T-cell (primary cell): ENCODE measurements around the gene TCERG1L. TPM values are rescaled to one million over a fixed set of nuclear protein-coding genes. Genes with fewer than 3 reads are reported as not detected.

ENCODE experiments used
- ATAC-seq, 4 experiments: fragments of 200-7000 bp in 3 of 4; fragments of 150-1000 bp in 1 of 4; cut with Tn5 transposase; replicated peaks in 1 of 4; 1 replicate in 3 of 4; 2 replicates in 1 of 4; pipeline ENCODE4 v1.10.0; 2021; ENCODE audit warnings: moderate library complexity in 3 of 4, mild to moderate bottlenecking in 2 of 4, moderate number of reproducible peaks in 1 of 4
- CTCF ChIA-PET, 2 donors: fragments of 300-600 bp; sonication (Branson Sonifier 250); formaldehyde crosslinking; loops; one replicate each; lab custom pipeline; 2022; ENCODE audit warnings: antibody characterized with exemption in 2 of 2; lab: Charles Lee
- POLR2A ChIA-PET, 2 donors: fragments of 300-600 bp; sonication (Branson Sonifier 250); formaldehyde crosslinking; loops; one replicate each; lab custom pipeline; 2022; ENCODE audit warnings: antibody characterized with exemption in 2 of 2; lab: Charles Lee
- DNase-seq, 35 experiments: peaks; one replicate each; pipeline versions ENCODE4 v3.0.0 to v3.0.0-alpha.2; 2013 to 2023
- H3K27ac ChIP-seq: one replicate; pipeline ENCODE4 v1.5.1; 2013; ENCODE audit warnings: low read length
- H3K27me3 ChIP-seq, 2 experiments: replicated peaks in 1 of 2; 1 replicate in 1 of 2; 2 replicates in 1 of 2; pipeline versions ENCODE4 v1.6.1 to v1.7.0; 2013; ENCODE audit warnings: low read length in 1 of 2, mixed read lengths in 1 of 2; ENCODE audit not compliant: control insufficient read depth in 2 of 2, insufficient read depth in 2 of 2; ENCODE audit errors: extremely low read depth in 1 of 2
- H3K36me3 ChIP-seq, 2 donors: 1 replicate in 1 of 2; 2 replicates in 1 of 2; pipeline versions ENCODE4 v1.6.1 to v1.7.0; 2013; ENCODE audit warnings: low read length in 1 of 2; ENCODE audit not compliant: control insufficient read depth in 2 of 2, insufficient read depth in 1 of 2; ENCODE audit errors: extremely low read depth in 1 of 2
- H3K4me1 ChIP-seq, 2 experiments: 1 replicate in 1 of 2; 2 replicates in 1 of 2; pipeline versions ENCODE4 v1.6.1 to v1.7.0; 2013; ENCODE audit warnings: low read length in 2 of 2, mixed read lengths in 1 of 2; ENCODE audit not compliant: insufficient read depth in 2 of 2, control insufficient read depth in 1 of 2; ENCODE audit errors: extremely low read depth in 1 of 2
- H3K4me3 ChIP-seq, 2 donors: 1 replicate in 1 of 2; 2 replicates in 1 of 2; pipeline versions ENCODE4 v1.5.1 to v1.7.0; 2013; ENCODE audit warnings: mild to moderate bottlenecking in 2 of 2, low read length in 1 of 2, moderate library complexity in 1 of 2; ENCODE audit not compliant: control insufficient read depth in 1 of 2; ENCODE audit errors: extremely low read depth in 1 of 2
- H3K9me3 ChIP-seq: 2 replicates; pipeline ENCODE4 v1.7.0; 2013
- H3K27ac Mint-ChIP-seq, 2 donors: one replicate each; pipeline ENCODE4 v1.8.0; 2020 to 2021; ENCODE audit warnings: mild to moderate bottlenecking in 2 of 2, mixed read lengths in 2 of 2
- H3K27me3 Mint-ChIP-seq, 2 donors: one replicate each; pipeline ENCODE4 v1.8.0; 2021 to 2022; ENCODE audit warnings: mixed read lengths in 2 of 2
- H3K36me3 Mint-ChIP-seq: one replicate; pipeline ENCODE4 v1.8.0; 2021; ENCODE audit warnings: mixed read lengths
- H3K4me1 Mint-ChIP-seq, 3 donors: one replicate each; pipeline ENCODE4 v1.8.0; 2020 to 2022; ENCODE audit warnings: mixed read lengths in 3 of 3, mild to moderate bottlenecking in 1 of 3
- H3K4me3 Mint-ChIP-seq, 3 donors: one replicate each; pipeline ENCODE4 v1.8.0; 2020 to 2022; ENCODE audit warnings: mild to moderate bottlenecking in 3 of 3, mixed read lengths in 3 of 3, moderate library complexity in 3 of 3
- H3K9me3 Mint-ChIP-seq, 3 donors: one replicate each; pipeline ENCODE4 v1.8.0; 2020 to 2022; ENCODE audit warnings: mixed read lengths in 3 of 3
- WGBS: methylation state at CpG from one replicate; pipeline ENCODE4 v1.1.5; 2013; ENCODE audit warnings: missing lambda C conversion rate; ENCODE audit not compliant: insufficient coverage; 5-methylcytosine and 5-hydroxymethylcytosine counted together
- total RNA-seq, 35 experiments: library from RNA in 6 of 35; stranded (reverse) in 6 of 35; fragments of 120-200 nt in 1 of 35; gene quantifications; one replicate each; pipeline versions ENCODE4 v1.2.1 to v1.2.4 and lab custom pipeline; 2013 to 2026

Gene TCERG1L
- total RNA-seq, 5 donors from 2014 or later (not counting 1 experiment from before 2014, with no cell fraction given): 0.13 to 0.29 (median 0.21) TPM; not detected in 1

DNA sequence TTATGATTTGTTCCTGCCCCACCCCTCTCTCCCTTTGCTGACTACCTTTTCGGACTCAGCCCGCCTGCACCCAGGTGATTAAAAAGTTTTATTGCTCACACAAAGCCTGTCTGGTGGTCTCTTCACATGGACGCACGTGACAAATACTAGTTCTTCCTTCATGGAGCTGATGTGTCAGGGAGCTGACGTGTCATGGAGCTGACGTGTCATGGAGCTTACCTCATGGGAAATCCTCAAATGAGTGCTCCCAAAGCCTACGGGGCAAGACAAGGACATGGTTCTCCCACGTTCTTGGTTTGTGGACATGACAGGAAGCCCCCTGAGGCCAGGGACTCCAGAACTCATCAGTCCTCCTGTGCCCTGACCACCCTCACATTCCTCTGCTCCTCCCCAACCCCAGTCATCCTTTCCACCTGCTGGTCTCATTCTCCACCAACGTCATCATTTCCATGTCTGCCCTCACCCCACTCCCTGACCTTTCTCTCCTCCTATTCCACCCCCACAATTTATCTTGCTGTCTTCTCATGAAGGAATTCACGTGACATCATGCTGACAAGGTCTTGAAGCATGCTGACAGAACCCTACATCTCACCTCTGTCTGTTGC is 261.3 kb downstream of the TCERG1L start:
- DNase-seq: no peak
- H3K4me3 ChIP-seq: no peak overlapping the region
- H3K9me3 ChIP-seq: no peaks in the 10 kb centered on the region
- peaks cover 0 to 6% (median 5%) of the 10 kb centered on the region in 3 donors for H3K9me3 Mint-ChIP-seq
- no peak overlapping the region for H3K4me3 Mint-ChIP-seq
- POLR2A ChIA-PET: no interaction called here
- H3K27ac ChIP-seq: no peak overlapping the region
- peaks cover 0 to 4% of the 10 kb centered on the region in 2 donors for H3K27me3 Mint-ChIP-seq
- CTCF ChIA-PET: no interaction called here
- no peaks in the 10 kb centered on the region for H3K4me1 ChIP-seq
- H3K36me3 ChIP-seq: no peaks in the 10 kb centered on the region
- no peaks in the 10 kb centered on the region for H3K36me3 Mint-ChIP-seq
- no peaks in the 10 kb centered on the region for H3K4me1 Mint-ChIP-seq
- peaks cover 0 to 3% of the 10 kb centered on the region in 2 experiments for H3K27me3 ChIP-seq
- WGBS: 73% methylated on average over 10 of the region's 10 CpGs
- no peak overlapping the region for H3K27ac Mint-ChIP-seq
- no peak for ATAC-seq

DNA sequence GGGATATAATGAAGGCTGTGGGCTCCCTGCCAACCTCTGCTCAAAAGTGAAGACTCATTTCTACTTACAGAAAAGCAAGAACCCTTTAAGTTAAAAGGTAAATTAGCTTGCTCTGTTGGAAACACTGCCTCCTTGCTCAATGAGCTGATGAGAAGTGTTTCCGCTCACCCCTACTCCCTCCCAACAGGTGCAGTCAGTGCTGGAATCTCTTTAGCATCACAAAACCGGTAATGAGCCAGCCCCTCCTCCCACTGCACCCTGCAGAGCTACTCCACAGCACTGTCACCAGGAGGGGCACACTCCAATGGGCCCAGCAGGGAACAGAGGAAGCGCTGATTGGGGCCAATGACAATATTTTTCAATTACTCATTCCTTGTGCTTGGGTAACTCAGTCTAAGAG is 262.5 kb downstream of the TCERG1L start:
- POLR2A ChIA-PET: no interaction called here
- H3K36me3 Mint-ChIP-seq: no peaks in the 10 kb centered on the region
- no peaks in the 10 kb centered on the region for H3K4me1 Mint-ChIP-seq
- 36% methylated on average over 2 of the region's 3 CpGs for WGBS
- H3K36me3 ChIP-seq: no peaks in the 10 kb centered on the region
- H3K4me3 ChIP-seq: no peak overlapping the region
- H3K4me3 Mint-ChIP-seq: no peak overlapping the region
- DNase-seq (no peak), ATAC-seq (no peak)
- no peak overlapping the region for H3K27ac ChIP-seq
- H3K27me3 Mint-ChIP-seq: peaks cover 0 to 4% of the 10 kb centered on the region in 2 donors
- H3K27me3 ChIP-seq: peaks cover 0 to 3% of the 10 kb centered on the region in 2 experiments
- H3K9me3 Mint-ChIP-seq: peaks cover 0 to 6% (median 5%) of the 10 kb centered on the region in 3 donors
- no peaks in the 10 kb centered on the region for H3K9me3 ChIP-seq
- H3K27ac Mint-ChIP-seq: no peak overlapping the region
- H3K4me1 ChIP-seq: no peaks in the 10 kb centered on the region
- CTCF ChIA-PET: no interaction called here

- peaks cover 0 to 3% of the 10 kb centered on the region in 2 experiments for H3K27me3 ChIP-seq
- no peaks in the 10 kb centered on the region for H3K36me3 ChIP-seq
- Mint-ChIP-seq H3K9me3 (peaks cover 0 to 6% (median 5%) of the 10 kb centered on the region in 3 donors), H3K27me3 (peaks cover 0 to 4% of the 10 kb centered on the region in 2 donors), H3K27ac (no peak overlapping the region), H3K4me3 (no peak overlapping the region), H3K4me1 (no peaks in the 10 kb centered on the region), H3K36me3 (no peaks in the 10 kb centered on the region)
- ChIA-PET CTCF (no interaction called here), POLR2A (no interaction called here)
- no peaks in the 10 kb centered on the region for H3K9me3 ChIP-seq
- WGBS: 37% methylated on average over 7 of the region's 12 CpGs
- no peak overlapping the region for H3K27ac ChIP-seq
- no peak for ATAC-seq
- no peaks in the 10 kb centered on the region for H3K4me1 ChIP-seq
- H3K4me3 ChIP-seq: no peak overlapping the region
- DNase-seq: no peak
These were observed 262.9 kb downstream of the TCERG1L start for GRCh38 chr10:131048606-131049005.

DNA sequence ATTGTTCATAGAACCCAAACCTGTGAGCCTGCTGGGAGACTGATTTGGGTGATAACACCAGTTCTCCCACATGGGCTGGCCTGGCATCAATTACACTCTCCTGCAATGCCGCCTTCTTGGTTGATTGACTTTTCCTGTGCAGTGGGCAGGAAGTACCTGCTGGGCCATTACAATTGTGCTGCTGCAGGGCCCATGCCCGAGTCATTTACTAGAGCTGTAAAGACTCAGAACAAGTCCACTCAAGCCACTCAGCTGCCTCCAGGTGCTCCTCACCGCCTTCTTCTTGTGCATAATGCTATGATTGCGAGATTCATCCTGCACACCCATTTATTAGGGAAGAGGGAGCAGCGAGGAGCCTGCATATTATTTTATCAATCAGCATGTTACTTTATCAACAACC is 264.0 kb downstream of the TCERG1L start:
- no peaks in the 10 kb centered on the region for H3K9me3 ChIP-seq
- H3K36me3 ChIP-seq: no peaks in the 10 kb centered on the region
- Mint-ChIP-seq H3K9me3 (peaks cover 0 to 6% (median 5%) of the 10 kb centered on the region in 3 donors), H3K27me3 (peaks cover 0 to 4% of the 10 kb centered on the region in 2 donors), H3K4me3 (no peak overlapping the region), H3K27ac (no peak overlapping the region), H3K4me1 (no peaks in the 10 kb centered on the region), H3K36me3 (no peaks in the 10 kb centered on the region)
- 8% methylated on average over 2 of the region's 5 CpGs for WGBS
- CTCF ChIA-PET: no interaction called here
- peaks cover 0 to 3% of the 10 kb centered on the region in 2 experiments for H3K27me3 ChIP-seq
- ATAC-seq: no peak
- no peak overlapping the region for H3K4me3 ChIP-seq
- POLR2A ChIA-PET: no interaction called here
- no peak overlapping the region for H3K27ac ChIP-seq
- H3K4me1 ChIP-seq: no peaks in the 10 kb centered on the region
- DNase-seq: no peak

DNA sequence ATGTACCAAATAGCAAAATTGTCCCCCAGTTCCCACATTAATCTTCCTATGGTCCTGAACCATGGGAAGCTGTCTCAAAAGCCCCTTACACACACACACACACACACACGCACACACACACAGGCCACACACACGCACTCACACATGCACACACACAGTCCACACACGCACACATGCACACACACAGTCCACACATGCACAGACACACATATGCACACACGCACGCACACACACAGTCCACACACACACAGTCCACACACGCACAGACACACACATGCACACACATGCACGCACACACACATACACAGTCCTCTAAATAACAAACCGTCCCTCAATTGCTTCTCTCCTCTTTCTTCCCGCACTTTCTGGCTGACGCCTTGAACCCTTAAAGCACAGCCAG is 265.3 kb downstream of the TCERG1L start:
- ATAC-seq: no peak

DNA sequence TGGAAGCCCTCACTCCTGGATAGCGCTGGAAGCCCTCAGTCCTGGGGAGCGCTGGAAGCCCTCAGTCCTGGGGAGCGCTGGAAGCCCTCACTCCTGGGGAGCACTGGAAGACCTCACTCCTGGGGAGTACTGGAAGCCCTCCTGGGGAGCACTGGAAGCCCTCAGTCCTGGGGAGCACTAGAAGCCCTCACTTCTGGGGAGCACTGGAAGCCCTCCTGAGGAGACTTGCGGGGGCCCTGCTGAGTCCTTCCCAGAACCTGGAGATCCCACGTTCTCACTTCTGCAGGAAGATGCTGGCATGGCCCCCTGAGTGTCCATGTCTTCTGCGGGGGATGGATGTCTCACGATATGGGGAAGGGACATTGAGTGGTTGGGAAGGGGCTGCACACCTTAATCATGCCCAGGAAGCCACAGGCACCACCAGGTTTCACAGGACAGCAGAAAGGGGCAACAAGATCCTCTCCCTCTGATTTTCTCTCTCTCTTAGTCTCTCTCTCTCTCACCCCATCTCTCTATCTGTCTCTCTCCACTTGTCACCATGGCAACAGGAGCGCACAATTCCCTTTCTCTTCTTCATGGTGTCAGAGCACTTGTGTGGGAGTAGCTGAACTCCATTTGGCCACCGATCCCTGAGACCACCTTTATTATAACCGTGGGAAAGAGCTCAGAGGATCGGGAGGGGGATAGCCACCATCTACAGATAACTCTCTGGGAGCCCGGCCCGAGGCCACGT is 267.0 kb downstream of the TCERG1L start:
- Mint-ChIP-seq H3K27me3 (no peaks in the 10 kb centered on the region), H3K4me3 (no peak overlapping the region), H3K9me3 (no peaks in the 10 kb centered on the region), H3K4me1 (no peaks in the 10 kb centered on the region), H3K36me3 (no peaks in the 10 kb centered on the region), H3K27ac (no peak overlapping the region)
- Histone ChIP-seq H3K27ac (no peak overlapping the region), H3K27me3 (peaks cover 0 to 3% of the 10 kb centered on the region in 2 experiments), H3K36me3 (no peaks in the 10 kb centered on the region), H3K4me3 (no peak overlapping the region), H3K4me1 (no peaks in the 10 kb centered on the region), H3K9me3 (no peaks in the 10 kb centered on the region)
- ATAC-seq (no peak), DNase-seq (no peak)
- 60% methylated on average over 7 of the region's 14 CpGs for WGBS
- ChIA-PET CTCF (no interaction called here), POLR2A (no interaction called here)

More for the DNA sequence above, 265.3 kb downstream of the TCERG1L start:
- POLR2A ChIA-PET: no interaction called here
- H3K27me3 Mint-ChIP-seq: peaks cover 0 to 4% of the 10 kb centered on the region in 2 donors
- no peaks in the 10 kb centered on the region for H3K36me3 ChIP-seq
- H3K4me3 ChIP-seq: no peak overlapping the region
- no peaks in the 10 kb centered on the region for H3K9me3 ChIP-seq
- no peaks in the 10 kb centered on the region for H3K4me1 ChIP-seq
- no peak for DNase-seq
- no peaks in the 10 kb centered on the region for H3K36me3 Mint-ChIP-seq
- H3K4me3 Mint-ChIP-seq: no peak overlapping the region
- H3K27ac Mint-ChIP-seq: no peak overlapping the region
- H3K9me3 Mint-ChIP-seq: peaks cover 0 to 6% (median 5%) of the 10 kb centered on the region in 3 donors
- CTCF ChIA-PET: no interaction called here
- H3K4me1 Mint-ChIP-seq: no peaks in the 10 kb centered on the region
- H3K27me3 ChIP-seq: peaks cover 0 to 3% of the 10 kb centered on the region in 2 experiments
- WGBS: 77% methylated on average over 7 of the region's 10 CpGs
- no peak overlapping the region for H3K27ac ChIP-seq
